ENCODE data around the gene ATXN1. TPM values are rescaled to one million over a fixed set of nuclear protein-coding genes. Genes with fewer than 3 reads are reported as not detected.

ATXN1 gene
- polyA plus RNA-seq, 1 donor (not counting 4 experiments of a cell fraction or from before 2014, with no cell fraction given), result 9.7 TPM

DNA sequence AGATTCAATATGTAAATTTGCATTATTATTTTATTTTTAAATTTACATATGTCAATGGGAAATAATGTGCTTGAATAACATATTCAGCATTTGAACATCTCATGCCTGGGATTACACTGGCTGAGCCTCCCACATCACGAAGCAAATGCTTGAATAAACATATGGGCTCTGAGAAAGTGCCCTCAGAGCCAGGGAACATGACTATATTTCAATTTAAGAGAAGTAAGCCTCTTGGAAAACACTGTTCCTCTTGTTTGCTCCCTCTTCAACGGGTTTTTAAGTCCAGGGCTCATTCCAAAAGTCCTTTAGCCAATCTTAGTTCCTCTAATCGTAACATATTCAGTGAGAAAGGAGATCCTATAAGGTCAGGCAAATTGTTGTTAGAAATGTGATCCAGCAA lies 400.9 kb downstream of the ATXN1 start:
- Histone ChIP-seq H3K27ac (ENCODE audit: control insufficient read depth, insufficient read depth, low read length) (no peak overlapping the region), H3K9me1 (ENCODE audit: control insufficient read depth, extremely low read depth, insufficient read depth, low read length) (no peaks in the 10 kb centered on the region)

DNA sequence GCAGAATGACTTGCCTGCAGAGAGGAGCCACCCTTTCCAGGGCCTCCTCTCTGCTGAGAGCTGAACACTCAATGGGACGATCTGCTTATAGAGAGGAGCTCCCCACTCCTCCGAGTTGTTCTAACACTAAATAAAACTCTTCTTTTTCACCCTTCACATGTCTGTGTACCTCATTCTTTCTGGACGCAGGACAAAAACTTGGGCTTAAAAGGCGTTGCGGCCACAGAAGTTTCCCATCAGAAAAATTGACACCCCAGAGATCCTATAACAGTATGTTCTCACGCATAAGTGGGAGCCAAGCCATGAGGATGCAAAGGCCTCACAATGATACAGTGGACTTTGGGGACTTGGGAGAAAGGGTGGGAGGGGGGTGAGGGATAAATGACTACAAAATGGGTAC lies 401.7 kb downstream of the ATXN1 start:
- no peaks in the 10 kb centered on the region for H3K9me1 ChIP-seq (ENCODE audit: control insufficient read depth, extremely low read depth, insufficient read depth, low read length)
- H2AFZ ChIP-seq (ENCODE audit: control insufficient read depth, low read length), result no peak overlapping the region
- H3K79me2 ChIP-seq (ENCODE audit: control insufficient read depth, insufficient read depth, low read length), result no peaks in the 10 kb centered on the region
- dilution Hi-C loops (cut with MboI; ENCODE audit: extremely low pct_ligation_motif_present, low sequenced_read_pairs), result no loop called here
- H3K9ac ChIP-seq (ENCODE audit: control insufficient read depth, extremely low read depth, insufficient read depth, low read length), result no peak overlapping the region
- FAIRE-seq (no peak), DNase-seq (ENCODE audit: low read depth, low spot score) (no peak)
- H3K4me1 ChIP-seq (ENCODE audit: control insufficient read depth, extremely low read depth, insufficient read depth, low read length), result peaks cover 18% of the 10 kb centered on the region
- H3K4me2 ChIP-seq (ENCODE audit: control insufficient read depth, extremely low read depth, insufficient read depth, low read depth, low read length), result no peak overlapping the region
- no peaks in the 10 kb centered on the region for H3K9me3 ChIP-seq (ENCODE audit: control insufficient read depth, low read depth, low read length)
- peaks cover 0 to 4% of the 10 kb centered on the region in 2 experiments for H3K36me3 ChIP-seq (ENCODE audit: control insufficient read depth in 2 of 2, extremely low read depth in 1 of 2, insufficient read depth in 2 of 2, low read length in 2 of 2)
- no peaks in the 10 kb centered on the region for H3K27me3 ChIP-seq (ENCODE audit: control insufficient read depth, extremely low read depth, insufficient read depth, low read length)
- TF ChIP-seq, protein P1, sequence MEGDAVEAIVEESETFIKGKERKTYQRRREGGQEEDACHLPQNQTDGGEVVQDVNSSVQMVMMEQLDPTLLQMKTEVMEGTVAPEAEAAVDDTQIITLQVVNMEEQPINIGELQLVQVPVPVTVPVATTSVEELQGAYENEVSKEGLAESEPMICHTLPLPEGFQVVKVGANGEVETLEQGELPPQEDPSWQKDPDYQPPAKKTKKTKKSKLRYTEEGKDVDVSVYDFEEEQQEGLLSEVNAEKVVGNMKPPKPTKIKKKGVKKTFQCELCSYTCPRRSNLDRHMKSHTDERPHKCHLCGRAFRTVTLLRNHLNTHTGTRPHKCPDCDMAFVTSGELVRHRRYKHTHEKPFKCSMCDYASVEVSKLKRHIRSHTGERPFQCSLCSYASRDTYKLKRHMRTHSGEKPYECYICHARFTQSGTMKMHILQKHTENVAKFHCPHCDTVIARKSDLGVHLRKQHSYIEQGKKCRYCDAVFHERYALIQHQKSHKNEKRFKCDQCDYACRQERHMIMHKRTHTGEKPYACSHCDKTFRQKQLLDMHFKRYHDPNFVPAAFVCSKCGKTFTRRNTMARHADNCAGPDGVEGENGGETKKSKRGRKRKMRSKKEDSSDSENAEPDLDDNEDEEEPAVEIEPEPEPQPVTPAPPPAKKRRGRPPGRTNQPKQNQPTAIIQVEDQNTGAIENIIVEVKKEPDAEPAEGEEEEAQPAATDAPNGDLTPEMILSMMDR (optimal IDR thresholded peaks at IDR 0.05 in 1 of 3, IDR thresholded peaks at IDR 0.05 in 1 of 3, conservative IDR thresholded peaks at IDR 0.05 in 1 of 3; ENCODE audit: extremely low read depth in 1 of 3, insufficient read depth in 2 of 3, low read length in 3 of 3), result no peak
- TF ChIP-seq EZH2 (IDR thresholded peaks at IDR 0.05; ENCODE audit: low read length), result no peak
- no peaks in the 10 kb centered on the region for H4K20me1 ChIP-seq (ENCODE audit: control insufficient read depth, extremely low read depth, insufficient read depth, low read length)
- no peak overlapping the region for H3K4me3 ChIP-seq (ENCODE audit: control insufficient read depth in 2 of 3, extremely low read depth in 1 of 3, insufficient read depth in 2 of 3, low read depth in 1 of 3, low read length in 3 of 3)
- H3K27ac ChIP-seq (ENCODE audit: control insufficient read depth, insufficient read depth, low read length), result no peak overlapping the region

More for the DNA sequence above, 400.9 kb downstream of the ATXN1 start:
- DNase-seq (ENCODE audit: low read depth, low spot score) (no peak), FAIRE-seq (peak; percentile 5)
- Histone ChIP-seq H3K4me3 (ENCODE audit: control insufficient read depth in 2 of 3, extremely low read depth in 1 of 3, insufficient read depth in 2 of 3, low read depth in 1 of 3, low read length in 3 of 3) (no peak overlapping the region), H3K36me3 (ENCODE audit: control insufficient read depth in 2 of 2, extremely low read depth in 1 of 2, insufficient read depth in 2 of 2, low read length in 2 of 2) (peaks cover 0 to 4% of the 10 kb centered on the region in 2 experiments), H2AFZ (ENCODE audit: control insufficient read depth, low read length) (no peak overlapping the region), H3K79me2 (ENCODE audit: control insufficient read depth, insufficient read depth, low read length) (no peaks in the 10 kb centered on the region), H3K4me2 (ENCODE audit: control insufficient read depth, extremely low read depth, insufficient read depth, low read depth, low read length) (no peak overlapping the region), H3K27me3 (ENCODE audit: control insufficient read depth, extremely low read depth, insufficient read depth, low read length) (no peaks in the 10 kb centered on the region), H3K4me1 (ENCODE audit: control insufficient read depth, extremely low read depth, insufficient read depth, low read length) (peaks cover 11% of the 10 kb centered on the region), H3K9me3 (ENCODE audit: control insufficient read depth, low read depth, low read length) (no peaks in the 10 kb centered on the region), H3K9ac (ENCODE audit: control insufficient read depth, extremely low read depth, insufficient read depth, low read length) (no peak overlapping the region), H4K20me1 (ENCODE audit: control insufficient read depth, extremely low read depth, insufficient read depth, low read length) (no peaks in the 10 kb centered on the region)
- no peak for TF ChIP-seq EZH2 (IDR thresholded peaks at IDR 0.05; ENCODE audit: low read length)
- TF ChIP-seq, protein P1 (optimal IDR thresholded peaks at IDR 0.05 in 1 of 3, IDR thresholded peaks at IDR 0.05 in 1 of 3, conservative IDR thresholded peaks at IDR 0.05 in 1 of 3; ENCODE audit: extremely low read depth in 1 of 3, insufficient read depth in 2 of 3, low read length in 3 of 3), result no peak
- dilution Hi-C loops (cut with MboI; ENCODE audit: extremely low pct_ligation_motif_present, low sequenced_read_pairs), result no loop called here

Data from keratinocyte (primary cell).